GM13976 (cell line): ENCODE data around the gene NEAT1.

ENCODE experiments used
- DNase-seq: peaks from one replicate; pipeline ENCODE4 v3.0.0; 2012; ENCODE audit warnings: low spot score
- in situ Hi-C: fragments of 300-500 bp; cut with MboI; formaldehyde crosslinking; loops from one replicate; pipeline ENCODE4 v1.12.0; 2022; ENCODE audit warnings: low sequenced_read_pairs, mixed read lengths, inconsistent platforms; ENCODE audit not compliant: unreplicated experiment
- TF ChIP-seq, protein P1 (sequence below): IDR thresholded peaks from 2 replicates; pipeline ENCODE4 v1.5.1; 2012; ENCODE audit warnings: borderline replicate concordance, mild to moderate bottlenecking; ENCODE audit not compliant: insufficient read depth; ENCODE audit errors: extremely low read depth, missing control alignments, control extremely low read depth

NEAT1 gene

DNA sequence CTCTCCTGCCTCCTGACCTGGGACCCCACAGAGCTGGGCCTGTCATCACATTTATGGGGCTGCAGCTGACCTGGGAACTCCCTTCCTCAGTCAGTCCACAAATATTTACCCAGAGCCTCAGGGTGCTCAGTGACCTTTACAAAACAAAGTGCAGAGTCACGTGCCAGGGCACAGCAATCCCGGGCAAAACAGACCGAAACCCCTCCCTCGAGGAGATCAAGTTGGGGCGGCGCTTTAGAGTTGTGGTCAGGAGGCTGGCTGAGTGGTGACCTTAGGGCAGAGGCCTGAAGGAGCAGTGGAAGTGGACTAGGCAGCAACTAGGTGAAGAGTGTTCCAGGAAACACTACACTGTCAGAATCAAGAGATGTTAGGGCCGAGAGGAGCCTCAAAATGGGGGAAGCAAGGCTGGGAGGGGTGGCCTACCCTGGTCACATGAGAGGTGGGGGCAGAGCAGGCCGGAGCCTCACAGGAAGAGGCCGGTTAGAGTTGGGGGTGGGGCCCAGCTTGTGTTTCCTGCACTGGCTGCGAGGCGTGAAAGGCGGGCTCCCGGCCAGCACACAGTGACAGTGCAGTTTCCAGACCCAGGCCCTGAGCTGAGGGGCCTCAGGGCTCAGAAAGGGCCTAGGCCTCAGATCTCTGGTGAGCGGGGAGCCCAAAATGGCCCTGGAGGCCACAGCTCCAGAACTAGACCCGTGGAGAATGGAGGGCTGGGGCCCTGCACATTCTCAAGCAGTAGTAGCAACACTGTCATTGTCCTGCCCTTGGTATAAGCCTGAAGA is 3.7 kb upstream of the NEAT1 start:
- in situ Hi-C loops: no loop called here
- peak; percentile 90 for DNase-seq
- TF ChIP-seq, protein P1, sequence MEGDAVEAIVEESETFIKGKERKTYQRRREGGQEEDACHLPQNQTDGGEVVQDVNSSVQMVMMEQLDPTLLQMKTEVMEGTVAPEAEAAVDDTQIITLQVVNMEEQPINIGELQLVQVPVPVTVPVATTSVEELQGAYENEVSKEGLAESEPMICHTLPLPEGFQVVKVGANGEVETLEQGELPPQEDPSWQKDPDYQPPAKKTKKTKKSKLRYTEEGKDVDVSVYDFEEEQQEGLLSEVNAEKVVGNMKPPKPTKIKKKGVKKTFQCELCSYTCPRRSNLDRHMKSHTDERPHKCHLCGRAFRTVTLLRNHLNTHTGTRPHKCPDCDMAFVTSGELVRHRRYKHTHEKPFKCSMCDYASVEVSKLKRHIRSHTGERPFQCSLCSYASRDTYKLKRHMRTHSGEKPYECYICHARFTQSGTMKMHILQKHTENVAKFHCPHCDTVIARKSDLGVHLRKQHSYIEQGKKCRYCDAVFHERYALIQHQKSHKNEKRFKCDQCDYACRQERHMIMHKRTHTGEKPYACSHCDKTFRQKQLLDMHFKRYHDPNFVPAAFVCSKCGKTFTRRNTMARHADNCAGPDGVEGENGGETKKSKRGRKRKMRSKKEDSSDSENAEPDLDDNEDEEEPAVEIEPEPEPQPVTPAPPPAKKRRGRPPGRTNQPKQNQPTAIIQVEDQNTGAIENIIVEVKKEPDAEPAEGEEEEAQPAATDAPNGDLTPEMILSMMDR: no peak

DNA sequence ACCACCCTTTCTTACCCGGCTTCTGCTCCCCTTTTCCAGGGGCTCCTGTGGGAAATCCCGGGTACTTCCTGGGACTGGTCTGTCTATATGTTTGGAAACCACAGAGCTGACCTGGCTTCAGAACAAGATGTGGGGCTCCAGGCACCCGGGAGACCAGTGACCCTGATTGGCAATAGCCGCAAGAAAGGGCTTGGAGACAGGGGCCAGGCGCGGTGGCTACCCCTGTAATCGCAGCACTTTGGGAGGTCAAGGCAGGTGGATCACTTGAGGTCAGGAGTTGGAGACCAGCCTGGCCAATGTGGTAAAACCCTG is 3.2 kb upstream of the NEAT1 start:
- DNase-seq: no peak
- in situ Hi-C loops: no loop called here

DNA sequence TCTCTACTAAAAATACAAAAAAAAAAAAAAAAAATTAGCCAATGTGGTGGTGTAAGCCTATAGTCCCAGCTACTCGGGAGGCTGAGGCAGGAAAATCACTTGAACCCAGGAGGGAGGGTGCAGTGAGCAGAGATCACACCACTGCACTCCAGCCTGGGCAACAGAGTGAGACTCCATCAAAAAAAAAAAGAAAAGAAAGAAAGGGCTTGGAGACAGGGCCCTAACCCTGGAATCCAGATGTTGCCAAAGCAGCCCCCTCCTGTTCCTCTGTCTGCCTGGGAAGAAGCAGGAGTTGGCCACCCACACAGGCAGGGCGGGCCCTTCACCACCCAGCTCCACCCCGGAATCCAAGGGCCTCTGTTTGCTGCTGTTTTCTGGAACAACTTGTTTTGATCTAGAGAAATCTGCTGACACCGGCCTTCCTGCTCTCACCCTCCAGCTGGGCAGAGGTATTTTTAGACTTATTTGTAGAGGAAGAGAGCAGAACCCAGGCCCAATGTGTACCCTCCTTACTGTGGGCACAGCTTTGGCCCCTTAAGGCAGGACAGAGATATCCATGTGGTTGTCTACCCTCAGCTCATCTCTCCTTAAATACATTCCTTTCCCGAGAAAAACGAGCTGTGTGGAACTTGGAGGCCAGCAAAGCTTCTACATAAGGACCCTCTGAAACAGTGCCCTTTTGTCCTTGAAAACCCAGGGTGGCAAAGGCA is 2.7 kb upstream of the NEAT1 start:
- TF ChIP-seq, protein P1: no peak
- peak; percentile 31 for DNase-seq
- in situ Hi-C loops: no loop called here

More for the DNA sequence above, 3.2 kb upstream of the NEAT1 start:
- TF ChIP-seq, protein P1: no peak

DNA sequence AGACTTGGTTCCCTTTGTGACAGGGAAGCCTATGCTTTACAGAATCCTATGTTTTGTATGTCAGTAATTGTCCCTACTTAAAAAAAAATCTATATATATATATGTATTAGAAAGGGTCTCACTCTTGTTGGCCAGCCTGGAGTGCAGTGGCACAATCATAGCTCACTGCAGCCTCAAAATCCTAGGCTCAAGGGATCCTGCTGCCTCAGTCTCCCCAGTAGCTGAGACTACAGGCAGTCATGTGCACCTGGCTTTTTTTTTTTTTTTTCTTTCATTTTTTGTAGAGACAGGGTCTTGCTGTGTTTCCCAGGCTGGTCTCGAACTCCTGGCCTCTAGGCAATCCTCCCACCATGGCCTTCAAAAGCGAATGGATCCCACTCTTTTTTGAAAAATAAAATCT is 2.1 kb upstream of the NEAT1 start:
- in situ Hi-C loops: no loop called here
- DNase-seq: no peak
- TF ChIP-seq, protein P1: no peak

DNA sequence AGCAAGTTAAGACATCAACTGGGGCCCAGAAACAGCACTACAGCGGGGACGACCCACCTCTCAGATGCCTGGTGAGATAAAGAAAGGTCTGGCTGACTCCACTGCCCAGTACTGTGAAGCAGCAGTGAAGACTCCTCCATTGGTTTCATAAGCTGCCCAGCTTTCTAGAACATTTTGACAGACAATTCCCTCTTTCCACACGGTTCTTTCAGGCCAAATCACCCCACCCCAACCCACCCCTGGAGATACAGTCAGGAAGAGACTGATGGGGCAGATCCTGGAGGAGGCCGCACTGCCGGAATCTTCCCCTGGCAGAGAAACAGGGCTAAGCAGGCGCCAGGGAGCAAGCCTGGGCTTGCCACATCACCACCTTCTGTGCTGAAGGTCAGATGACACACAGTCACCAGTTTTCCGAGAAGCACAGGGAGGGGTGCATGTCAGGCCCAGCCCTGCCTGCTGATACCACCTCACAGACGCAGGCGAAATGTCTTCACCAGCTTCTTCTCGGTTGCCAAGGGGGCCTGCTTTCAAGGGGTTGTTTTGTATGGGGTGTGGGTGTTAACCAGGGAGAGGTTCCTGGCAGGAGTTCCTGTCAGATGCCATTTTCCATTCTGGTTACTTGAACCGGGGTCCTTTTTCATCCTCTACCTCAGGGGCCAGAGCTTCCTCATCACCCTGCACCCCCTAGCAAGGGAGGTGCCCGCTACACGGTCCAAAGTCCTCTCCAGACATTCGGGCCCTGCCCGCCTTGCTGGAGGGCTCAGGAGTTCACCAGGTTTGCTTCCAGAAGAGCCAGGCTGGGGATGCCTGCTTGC is 1.4 kb upstream of the NEAT1 start:
- in situ Hi-C loops: no loop called here
- TF ChIP-seq, protein P1: no peak
- peak; percentile 59 for DNase-seq

DNA sequence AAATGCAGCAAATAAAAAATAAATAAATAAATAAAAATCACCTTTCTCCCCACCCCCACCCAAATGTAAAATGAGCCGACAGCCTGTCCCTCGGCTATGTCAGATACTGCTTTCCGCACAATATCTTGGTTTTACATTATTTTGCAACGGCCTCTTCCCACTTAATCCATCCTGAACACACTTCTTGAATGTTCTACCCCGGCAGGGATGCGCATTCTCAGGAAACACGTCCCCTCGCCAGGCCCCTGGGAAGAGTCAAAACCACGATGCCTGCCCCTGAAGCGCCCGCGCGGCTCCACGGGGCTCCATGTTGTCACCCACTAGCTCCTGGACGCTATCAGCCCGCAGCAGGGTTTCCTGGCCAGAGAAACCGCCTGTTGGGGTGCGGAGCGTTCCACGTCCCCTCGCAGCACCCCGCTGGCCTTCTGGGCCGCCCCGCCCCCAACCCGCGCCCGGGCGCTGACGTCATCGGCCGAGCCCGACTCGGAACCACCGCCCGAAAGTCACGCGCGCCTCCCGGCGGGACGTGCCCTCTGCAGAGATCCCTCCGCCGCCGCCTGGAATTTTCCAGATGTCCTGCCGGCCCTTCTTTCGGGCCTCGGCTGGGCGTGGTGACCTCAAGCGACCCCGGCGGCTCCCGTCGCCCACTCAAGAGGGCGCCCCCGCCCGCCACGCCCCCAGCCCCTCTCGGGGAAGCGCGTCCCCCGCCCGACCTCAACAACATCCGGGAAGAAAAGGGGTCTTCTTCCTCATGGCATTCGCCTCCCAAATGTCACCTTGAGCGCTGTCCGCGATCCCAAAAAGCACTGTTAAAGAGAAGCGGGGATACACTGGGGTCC is 585 bp upstream of the NEAT1 start:
- peak; percentile 87 for DNase-seq
- TF ChIP-seq, protein P1: no peak
- in situ Hi-C loops: no loop called here
